ENCODE data around the gene F2RL1.
"Not testable (repeated sequence)": the region's sequence is repeated elsewhere in the genome, so short reads cannot be mapped to it uniquely, and the experiment has no call there.

F2RL1 gene

DNA sequence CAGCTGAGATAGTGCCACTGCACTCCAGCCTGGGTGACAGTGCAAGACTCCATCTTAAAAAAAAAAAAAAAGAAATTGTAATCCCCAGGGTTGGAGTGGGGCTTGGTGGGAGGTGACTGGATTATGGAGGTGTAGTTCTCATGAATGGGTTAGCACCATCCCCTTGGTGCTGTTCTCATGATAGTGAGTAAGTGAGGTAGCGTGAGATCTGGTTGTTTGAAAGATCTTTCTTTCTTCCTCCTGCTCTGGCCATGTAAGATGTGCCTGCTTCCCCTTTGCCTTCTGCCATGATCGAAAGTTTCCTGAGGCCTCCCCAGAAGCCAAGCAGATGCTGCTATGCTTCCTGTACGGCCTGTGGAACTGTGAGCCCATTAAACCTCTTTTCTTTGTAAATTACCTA, 34.9 kb downstream of the F2RL1 start:
- H3K4me3 ChIP-seq (ENCODE audit: low read length); H3K27ac ChIP-seq (ENCODE audit: low read depth, low read length); H3K9ac ChIP-seq (ENCODE audit: low read depth, low read length); H3K4me1 ChIP-seq (ENCODE audit: insufficient read depth, low read length); H3K36me3 ChIP-seq (ENCODE audit: insufficient read depth, low read length); H3K27me3 ChIP-seq (ENCODE audit: insufficient read depth, low read length): not testable (repeated sequence)
- H3K9me3 ChIP-seq (ENCODE audit: insufficient read depth, low read depth, low read length), result peaks cover 11% of the 10 kb centered on the region
- 95% methylated on average over 3 of the region's 3 CpGs for WGBS

DNA sequence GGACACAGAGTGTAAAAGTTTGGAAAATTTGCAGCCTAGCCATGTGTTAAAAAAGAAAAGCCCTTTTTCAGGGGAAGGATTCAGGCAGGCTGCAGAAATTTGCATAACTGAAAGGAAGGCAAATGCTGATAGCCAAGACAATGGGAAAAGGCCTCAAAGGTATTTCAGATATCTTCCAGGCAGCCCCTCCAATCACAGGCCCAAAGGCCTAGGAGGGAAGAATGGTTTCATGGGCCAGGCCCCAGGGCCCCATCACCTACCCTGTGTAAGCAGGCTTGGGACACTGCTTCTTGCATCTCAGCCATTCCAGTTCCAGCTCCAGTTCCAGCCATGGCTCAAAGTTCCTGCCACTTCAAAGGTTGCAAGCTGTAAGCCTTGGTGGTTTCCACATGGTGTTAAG, 35.8 kb downstream of the F2RL1 start:
- Histone ChIP-seq H3K4me1 (ENCODE audit: insufficient read depth, low read length) (no peaks in the 10 kb centered on the region), H3K9ac (ENCODE audit: low read depth, low read length) (no peak overlapping the region), H3K27me3 (ENCODE audit: insufficient read depth, low read length) (no peaks in the 10 kb centered on the region), H3K9me3 (ENCODE audit: insufficient read depth, low read depth, low read length) (peaks cover 11% of the 10 kb centered on the region), H3K36me3 (ENCODE audit: insufficient read depth, low read length) (no peaks in the 10 kb centered on the region), H3K4me3 (ENCODE audit: low read length) (no peak overlapping the region), H3K27ac (ENCODE audit: low read depth, low read length) (no peak overlapping the region)

DNA sequence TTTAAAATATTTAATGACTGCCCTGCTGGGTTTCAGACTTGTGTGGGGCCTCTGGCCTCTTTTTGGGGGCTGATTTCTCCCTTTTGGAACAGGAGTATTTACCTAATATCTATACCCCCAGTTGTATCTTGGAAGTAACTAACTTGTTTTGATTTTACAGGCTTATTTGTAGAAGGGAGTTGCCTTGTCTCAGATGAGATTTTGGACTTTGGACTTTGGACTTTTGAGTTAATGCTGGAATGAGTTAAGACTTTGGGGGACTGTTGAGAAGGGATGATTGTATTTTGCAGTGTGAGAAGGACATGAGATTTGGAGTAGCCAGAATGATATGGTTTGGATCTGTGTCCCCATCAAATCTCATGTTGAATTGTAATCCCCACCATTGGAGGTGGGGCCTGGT, 36.7 kb downstream of the F2RL1 start:
- H3K27ac ChIP-seq (ENCODE audit: low read depth, low read length); H3K4me3 ChIP-seq (ENCODE audit: low read length); H3K9ac ChIP-seq (ENCODE audit: low read depth, low read length); H3K27me3 ChIP-seq (ENCODE audit: insufficient read depth, low read length); H3K4me1 ChIP-seq (ENCODE audit: insufficient read depth, low read length); H3K36me3 ChIP-seq (ENCODE audit: insufficient read depth, low read length): not testable (repeated sequence)
- peaks cover 11% of the 10 kb centered on the region for H3K9me3 ChIP-seq (ENCODE audit: insufficient read depth, low read depth, low read length)

DNA sequence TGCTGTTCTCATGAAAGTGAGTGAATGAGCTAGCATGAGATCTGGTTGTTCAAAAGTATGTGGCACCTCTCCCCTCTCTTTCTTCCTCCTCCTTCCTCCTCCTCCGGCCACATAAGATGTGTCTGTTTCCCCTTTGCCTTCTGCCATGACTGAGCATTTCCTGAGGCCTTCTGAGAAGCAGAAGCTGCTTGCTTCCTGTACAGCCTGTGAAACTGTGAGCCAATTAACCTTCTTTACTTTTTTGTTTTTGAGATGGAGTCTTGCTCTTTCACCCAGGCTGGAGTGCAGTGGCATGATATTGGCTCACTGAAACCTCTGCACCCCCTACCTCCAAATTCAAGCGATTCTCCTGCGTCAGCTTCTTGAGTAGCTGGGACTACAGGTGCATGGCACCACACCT, 37.1 kb downstream of the F2RL1 start:
- Histone ChIP-seq H3K27me3 (ENCODE audit: insufficient read depth, low read length) (no peaks in the 10 kb centered on the region), H3K4me3 (ENCODE audit: low read length) (no peak overlapping the region), H3K9me3 (ENCODE audit: insufficient read depth, low read depth, low read length) (peaks cover 11% of the 10 kb centered on the region), H3K9ac (ENCODE audit: low read depth, low read length) (no peak overlapping the region), H3K36me3 (ENCODE audit: insufficient read depth, low read length) (no peaks in the 10 kb centered on the region), H3K27ac (ENCODE audit: low read depth, low read length) (no peak overlapping the region), H3K4me1 (ENCODE audit: insufficient read depth, low read length) (no peaks in the 10 kb centered on the region)
- WGBS, result 92% methylated on average over 3 of the region's 3 CpGs

DNA sequence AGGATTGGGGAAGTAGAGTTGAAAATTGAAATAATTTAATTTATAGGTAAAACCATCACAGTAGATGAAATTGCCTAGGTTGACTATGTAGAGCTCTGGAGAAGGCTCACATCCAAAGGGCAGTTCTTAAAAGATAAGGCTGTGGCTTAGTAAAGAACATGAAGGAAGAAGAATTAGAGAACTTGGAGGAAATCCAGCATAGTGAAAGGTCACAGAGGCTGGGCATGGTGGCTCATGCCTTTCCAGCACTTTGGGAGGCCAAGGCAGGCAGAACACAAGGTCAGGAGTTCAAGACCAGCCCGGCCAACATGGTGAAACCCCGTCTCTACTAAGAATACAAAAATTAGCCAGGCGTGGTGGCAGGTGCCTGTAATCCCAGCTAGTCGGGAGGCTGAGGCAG, 38.0 kb downstream of the F2RL1 start:
- H3K4me1 ChIP-seq (ENCODE audit: insufficient read depth, low read length); H3K27me3 ChIP-seq (ENCODE audit: insufficient read depth, low read length); H3K27ac ChIP-seq (ENCODE audit: low read depth, low read length); H3K4me3 ChIP-seq (ENCODE audit: low read length); H3K36me3 ChIP-seq (ENCODE audit: insufficient read depth, low read length); H3K9ac ChIP-seq (ENCODE audit: low read depth, low read length): not testable (repeated sequence)
- H3K9me3 ChIP-seq (ENCODE audit: insufficient read depth, low read depth, low read length), result peaks cover 11% of the 10 kb centered on the region
- 98% methylated on average over 4 of the region's 4 CpGs for WGBS

DNA sequence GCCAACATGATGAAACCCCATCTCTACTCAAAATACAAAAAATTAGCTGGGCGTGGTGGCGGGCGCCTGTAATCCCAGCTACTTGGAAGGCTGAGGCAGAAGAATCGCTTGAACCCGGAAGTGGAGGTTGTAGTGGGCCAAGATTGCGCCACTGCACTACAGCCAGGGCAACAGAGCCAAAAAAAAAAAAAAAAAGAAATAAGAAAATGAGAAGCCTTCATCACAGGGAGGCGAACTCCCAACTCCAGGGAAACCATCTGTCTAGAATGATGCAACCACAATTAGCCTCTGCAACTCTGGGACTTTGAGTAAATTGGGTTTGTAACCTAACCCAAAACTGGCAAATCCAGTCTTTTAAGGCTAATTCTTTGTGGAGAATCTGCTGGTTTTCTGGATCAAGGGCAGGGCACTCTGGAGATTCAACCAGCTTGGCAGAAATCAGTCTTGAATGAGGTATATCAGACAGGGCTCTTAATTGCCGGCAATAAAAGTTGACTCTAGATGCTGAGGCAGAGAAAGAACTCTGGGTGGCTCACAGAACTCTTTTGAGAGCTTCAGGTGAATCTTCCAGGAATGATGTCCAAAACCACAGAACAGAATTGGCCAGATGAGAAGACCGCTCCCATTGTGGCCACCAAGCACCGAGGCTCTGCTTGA, 40.9 kb downstream of the F2RL1 start:
- Histone ChIP-seq H3K9ac (ENCODE audit: low read depth, low read length) (no peak overlapping the region), H3K4me1 (ENCODE audit: insufficient read depth, low read length) (0 out of 2 replicates have a peak, but pooled peaks cover 4% of the 10 kb centered on the region), H3K4me3 (ENCODE audit: low read length) (no peak overlapping the region), H3K36me3 (ENCODE audit: insufficient read depth, low read length) (no peaks in the 10 kb centered on the region), H3K27me3 (ENCODE audit: insufficient read depth, low read length) (no peaks in the 10 kb centered on the region), H3K27ac (ENCODE audit: low read depth, low read length) (no peak overlapping the region), H3K9me3 (ENCODE audit: insufficient read depth, low read depth, low read length) (peaks cover 3% of the 10 kb centered on the region)
- 98% methylated on average over 10 of the region's 10 CpGs for WGBS

DNA sequence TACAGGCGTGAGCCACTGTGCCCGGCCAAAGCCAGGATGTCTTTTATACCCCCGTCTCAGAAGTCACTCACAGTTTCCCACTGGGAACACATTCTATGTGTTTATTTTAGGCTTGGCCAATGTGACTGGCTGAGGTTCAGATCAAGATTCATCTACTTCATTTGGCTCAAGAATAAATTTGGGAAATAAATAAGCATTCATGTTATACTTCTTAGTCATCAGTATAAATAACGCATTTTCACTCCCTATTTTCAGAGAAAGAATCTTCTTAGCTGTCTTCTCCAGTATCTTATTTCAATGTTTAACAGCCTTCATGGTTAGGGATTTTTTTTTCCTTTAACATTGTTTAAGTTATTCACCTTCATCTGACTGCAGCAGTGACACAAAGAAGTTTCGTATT, 42.8 kb downstream of the F2RL1 start:
- Histone ChIP-seq H3K4me1 (ENCODE audit: insufficient read depth, low read length) (0 out of 2 replicates have a peak, but pooled peaks cover 4% of the 10 kb centered on the region), H3K4me3 (ENCODE audit: low read length) (no peak overlapping the region), H3K9ac (ENCODE audit: low read depth, low read length) (no peak overlapping the region), H3K27ac (ENCODE audit: low read depth, low read length) (no peak overlapping the region), H3K36me3 (ENCODE audit: insufficient read depth, low read length) (no peaks in the 10 kb centered on the region), H3K9me3 (ENCODE audit: insufficient read depth, low read depth, low read length) (no peaks in the 10 kb centered on the region), H3K27me3 (ENCODE audit: insufficient read depth, low read length) (no peaks in the 10 kb centered on the region)
- 94% methylated on average over 5 of the region's 5 CpGs for WGBS

DNA sequence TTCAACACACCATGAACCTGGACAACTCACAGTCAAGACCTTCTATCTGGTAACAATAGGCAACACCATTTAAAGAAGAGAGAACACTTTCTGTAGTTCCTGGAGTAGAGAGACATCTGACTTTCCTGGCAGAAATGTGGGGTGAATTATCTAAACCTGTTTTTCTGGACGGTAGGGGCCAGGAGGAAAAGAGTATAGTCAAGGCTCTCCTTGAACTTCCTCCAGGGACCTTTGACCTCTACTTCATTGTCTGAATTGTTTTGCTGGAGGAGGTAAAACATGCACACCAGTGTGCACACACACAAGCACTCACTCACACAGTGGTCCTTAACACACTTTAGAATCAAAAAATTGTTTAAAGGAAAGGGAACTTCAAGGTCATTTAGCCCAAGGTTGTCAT, 44.2 kb downstream of the F2RL1 start:
- H3K9me3 ChIP-seq (ENCODE audit: insufficient read depth, low read depth, low read length), result no peaks in the 10 kb centered on the region
- no peak overlapping the region for H3K4me3 ChIP-seq (ENCODE audit: low read length)
- no peak overlapping the region for H3K27ac ChIP-seq (ENCODE audit: low read depth, low read length)
- H3K27me3 ChIP-seq (ENCODE audit: insufficient read depth, low read length), result no peaks in the 10 kb centered on the region
- no peak overlapping the region for H3K9ac ChIP-seq (ENCODE audit: low read depth, low read length)
- H3K36me3 ChIP-seq (ENCODE audit: insufficient read depth, low read length), result no peaks in the 10 kb centered on the region
- WGBS, result 92% methylated on average over 1 of the region's 1 CpG
- 0 out of 2 replicates have a peak, but pooled peaks cover 4% of the 10 kb centered on the region for H3K4me1 ChIP-seq (ENCODE audit: insufficient read depth, low read length)

DNA sequence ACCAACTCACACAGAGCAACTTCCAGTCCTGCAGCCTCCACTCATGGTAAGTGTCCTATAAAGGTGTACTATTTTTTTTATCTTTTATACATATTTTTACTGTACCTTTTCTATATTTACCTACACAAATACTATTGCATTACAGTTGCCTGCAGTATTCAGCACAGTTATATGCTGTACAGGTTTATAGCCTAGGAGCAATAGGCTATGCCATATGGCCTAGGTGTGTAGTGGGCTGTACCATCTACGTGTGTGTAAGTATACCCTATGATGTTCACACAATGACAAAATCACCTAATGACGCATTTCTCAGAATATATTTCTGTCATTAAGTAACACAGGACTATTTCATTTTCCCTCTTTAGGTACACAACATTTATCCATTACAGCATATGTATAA, 47.7 kb downstream of the F2RL1 start:
- Histone ChIP-seq H3K4me3 (ENCODE audit: low read length) (no peak overlapping the region), H3K27me3 (ENCODE audit: insufficient read depth, low read length) (no peaks in the 10 kb centered on the region), H3K9me3 (ENCODE audit: insufficient read depth, low read depth, low read length) (no peaks in the 10 kb centered on the region), H3K27ac (ENCODE audit: low read depth, low read length) (no peak overlapping the region), H3K36me3 (ENCODE audit: insufficient read depth, low read length) (no peaks in the 10 kb centered on the region), H3K4me1 (ENCODE audit: insufficient read depth, low read length) (peaks cover 13% of the 10 kb centered on the region), H3K9ac (ENCODE audit: low read depth, low read length) (no peak overlapping the region)
- 100% methylated on average over 2 of the region's 2 CpGs for WGBS

DNA sequence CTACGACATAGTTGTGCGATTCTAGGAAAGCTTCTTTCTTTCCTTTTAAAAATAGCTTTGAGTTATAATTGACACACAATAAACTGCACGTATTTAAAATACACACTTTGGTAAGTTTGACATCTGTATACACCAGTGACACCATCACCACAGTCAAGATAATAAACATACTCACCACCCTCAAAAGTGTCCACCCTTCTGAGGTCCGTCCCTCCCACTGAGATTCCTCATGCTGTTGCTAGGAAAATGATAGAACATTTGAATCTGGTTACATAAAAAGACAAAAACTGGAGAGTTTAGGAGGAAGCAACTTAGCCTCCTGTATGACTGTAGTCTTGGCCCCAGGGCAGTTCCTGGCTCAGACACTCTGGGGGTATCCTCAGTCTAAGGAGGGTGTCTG, 48.2 kb downstream of the F2RL1 start:
- 97% methylated on average over 4 of the region's 4 CpGs for WGBS
- H3K27ac ChIP-seq (ENCODE audit: low read depth, low read length), result no peak overlapping the region

DNA sequence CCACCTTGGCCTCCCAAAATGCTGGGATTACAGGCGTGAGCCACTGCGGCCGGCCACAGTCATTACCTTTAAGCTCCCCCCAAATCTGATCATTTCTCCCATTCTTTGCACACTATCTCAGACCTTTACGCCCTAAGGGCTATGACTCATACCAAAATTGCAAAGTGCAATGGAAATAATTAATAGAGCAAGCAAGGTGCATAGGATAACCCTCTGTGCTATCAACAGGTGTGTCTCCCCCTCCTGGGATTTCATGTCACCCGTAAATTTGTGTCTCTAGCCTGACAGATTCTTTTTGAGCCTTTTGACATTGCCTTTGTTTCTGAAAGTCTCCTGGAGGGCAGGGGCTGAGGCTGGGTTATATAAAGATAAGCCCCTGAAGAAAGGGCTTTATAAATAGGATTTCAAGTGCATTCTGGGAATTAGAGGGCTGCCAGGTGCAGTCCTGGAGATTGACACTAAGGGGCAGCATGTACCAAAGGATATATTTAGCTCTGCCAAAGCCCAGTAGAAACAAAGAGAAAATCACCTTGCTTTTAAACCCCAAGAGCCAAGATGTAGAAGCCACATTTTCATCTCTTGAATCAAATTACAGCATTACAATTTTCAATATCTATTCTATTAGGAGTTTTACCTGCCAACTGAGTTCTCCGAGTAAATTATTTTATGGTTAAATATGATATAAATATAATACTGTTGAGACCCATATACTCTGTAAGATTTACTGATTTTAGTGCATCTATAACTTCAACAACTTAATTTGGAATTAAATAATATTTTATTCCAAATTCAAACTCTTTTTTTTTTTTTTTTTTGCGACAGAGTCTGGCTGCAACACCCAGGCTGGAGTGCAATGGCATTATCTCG, 49.2 kb downstream of the F2RL1 start:
- no peaks in the 10 kb centered on the region for H3K27me3 ChIP-seq (ENCODE audit: insufficient read depth, low read length)
- no peak overlapping the region for H3K4me3 ChIP-seq (ENCODE audit: low read length)
- H3K27ac ChIP-seq (ENCODE audit: low read depth, low read length), result no peak overlapping the region
- 84% methylated on average over 7 of the region's 8 CpGs for WGBS
- H3K36me3 ChIP-seq (ENCODE audit: insufficient read depth, low read length), result no peaks in the 10 kb centered on the region
- peaks cover 8% of the 10 kb centered on the region for H3K4me1 ChIP-seq (ENCODE audit: insufficient read depth, low read length)
- no peak overlapping the region for H3K9ac ChIP-seq (ENCODE audit: low read depth, low read length)
- no peaks in the 10 kb centered on the region for H3K9me3 ChIP-seq (ENCODE audit: insufficient read depth, low read depth, low read length)

More for the DNA sequence above, 48.2 kb downstream of the F2RL1 start:
- no peak overlapping the region for H3K4me3 ChIP-seq (ENCODE audit: low read length)
- no peaks in the 10 kb centered on the region for H3K36me3 ChIP-seq (ENCODE audit: insufficient read depth, low read length)
- peaks cover 8% of the 10 kb centered on the region for H3K4me1 ChIP-seq (ENCODE audit: insufficient read depth, low read length)
- H3K27me3 ChIP-seq (ENCODE audit: insufficient read depth, low read length), result no peaks in the 10 kb centered on the region
- H3K9ac ChIP-seq (ENCODE audit: low read depth, low read length), result no peak overlapping the region
- H3K9me3 ChIP-seq (ENCODE audit: insufficient read depth, low read depth, low read length), result no peaks in the 10 kb centered on the region
